Measurements from ENCODE around the gene MLN. TPM values are rescaled to one million over a fixed set of nuclear protein-coding genes. Genes with fewer than 3 reads are reported as not detected.

MLN gene
- total RNA-seq, 1 donor from 2014 or later, result not detected

DNA sequence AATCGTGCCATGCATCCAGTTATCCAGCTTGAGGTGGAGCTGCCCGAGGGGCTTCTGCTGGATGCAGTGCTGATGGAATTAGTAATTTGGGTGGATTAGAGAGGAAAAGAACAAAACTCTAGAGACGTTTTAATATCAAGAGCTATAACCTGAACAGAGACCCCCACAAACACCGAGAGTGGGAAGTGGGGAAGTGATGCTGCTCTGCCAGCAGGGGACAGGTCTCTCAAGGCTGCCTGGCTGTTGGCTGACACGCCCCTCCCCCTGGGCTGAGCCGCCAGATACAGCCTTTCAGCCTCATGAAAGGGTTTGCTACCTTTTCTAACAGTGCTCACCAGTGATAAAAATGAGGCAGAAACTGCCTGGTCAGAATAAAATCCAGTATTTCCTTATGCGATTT lies 24.5 kb downstream of the MLN start:
- Histone ChIP-seq H3K27me3 (ENCODE audit: control insufficient read depth, insufficient read depth, low read length) (no peaks in the 10 kb centered on the region), H3K4me3 (ENCODE audit: low read depth, low read length) (no peak overlapping the region), H3K36me3 (ENCODE audit: control insufficient read depth, insufficient read depth, low read length) (peaks cover 54% of the 10 kb centered on the region)
- FAIRE-seq (no peak), DNase-seq (ENCODE audit: low read depth) (no peak)
- TF ChIP-seq, protein P1, sequence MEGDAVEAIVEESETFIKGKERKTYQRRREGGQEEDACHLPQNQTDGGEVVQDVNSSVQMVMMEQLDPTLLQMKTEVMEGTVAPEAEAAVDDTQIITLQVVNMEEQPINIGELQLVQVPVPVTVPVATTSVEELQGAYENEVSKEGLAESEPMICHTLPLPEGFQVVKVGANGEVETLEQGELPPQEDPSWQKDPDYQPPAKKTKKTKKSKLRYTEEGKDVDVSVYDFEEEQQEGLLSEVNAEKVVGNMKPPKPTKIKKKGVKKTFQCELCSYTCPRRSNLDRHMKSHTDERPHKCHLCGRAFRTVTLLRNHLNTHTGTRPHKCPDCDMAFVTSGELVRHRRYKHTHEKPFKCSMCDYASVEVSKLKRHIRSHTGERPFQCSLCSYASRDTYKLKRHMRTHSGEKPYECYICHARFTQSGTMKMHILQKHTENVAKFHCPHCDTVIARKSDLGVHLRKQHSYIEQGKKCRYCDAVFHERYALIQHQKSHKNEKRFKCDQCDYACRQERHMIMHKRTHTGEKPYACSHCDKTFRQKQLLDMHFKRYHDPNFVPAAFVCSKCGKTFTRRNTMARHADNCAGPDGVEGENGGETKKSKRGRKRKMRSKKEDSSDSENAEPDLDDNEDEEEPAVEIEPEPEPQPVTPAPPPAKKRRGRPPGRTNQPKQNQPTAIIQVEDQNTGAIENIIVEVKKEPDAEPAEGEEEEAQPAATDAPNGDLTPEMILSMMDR (IDR thresholded peaks at IDR 0.05; ENCODE audit: insufficient read depth, low read length, severe bottlenecking), result no peak

DNA sequence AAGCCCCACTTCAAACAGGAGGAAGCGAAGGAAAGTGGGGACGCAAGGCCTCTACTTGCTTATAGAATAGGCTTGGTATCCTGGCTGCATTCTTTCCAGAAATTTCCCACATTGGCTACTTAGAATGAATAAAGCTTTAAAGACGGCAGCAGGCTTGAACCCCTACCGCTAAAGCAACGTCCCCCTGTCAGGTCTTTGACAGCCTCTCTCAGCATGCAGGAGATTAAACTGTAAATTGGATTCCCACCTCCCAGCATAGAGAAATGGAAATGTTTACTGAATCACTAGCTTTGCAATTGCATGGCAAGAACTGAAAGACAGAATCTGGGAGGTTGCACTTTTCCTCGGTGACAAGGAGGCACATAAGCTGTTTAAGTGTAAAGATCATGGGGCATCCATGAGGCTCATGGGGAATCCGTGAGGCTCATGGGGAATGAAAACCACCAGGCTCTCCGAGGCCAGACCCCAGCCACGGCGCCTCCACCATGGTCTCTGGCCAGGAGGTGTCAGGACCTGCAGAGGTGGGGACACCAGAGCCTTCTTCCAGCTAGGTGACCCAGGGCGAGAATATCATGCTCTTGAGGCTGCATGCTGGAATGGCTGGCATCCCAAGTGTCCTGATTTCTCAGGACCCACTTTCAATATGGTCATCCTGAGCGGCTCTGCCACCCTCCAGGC lies 25.2 kb downstream of the MLN start:
- DNase-seq (ENCODE audit: low read depth) (no peak), FAIRE-seq (no peak)
- Histone ChIP-seq H3K36me3 (ENCODE audit: control insufficient read depth, insufficient read depth, low read length) (peaks cover 52% of the 10 kb centered on the region), H3K27me3 (ENCODE audit: control insufficient read depth, insufficient read depth, low read length) (no peaks in the 10 kb centered on the region), H3K4me3 (ENCODE audit: low read depth, low read length) (no peak overlapping the region)
- TF ChIP-seq, protein P1 (IDR thresholded peaks at IDR 0.05; ENCODE audit: insufficient read depth, low read length, severe bottlenecking), result no peak

DNA sequence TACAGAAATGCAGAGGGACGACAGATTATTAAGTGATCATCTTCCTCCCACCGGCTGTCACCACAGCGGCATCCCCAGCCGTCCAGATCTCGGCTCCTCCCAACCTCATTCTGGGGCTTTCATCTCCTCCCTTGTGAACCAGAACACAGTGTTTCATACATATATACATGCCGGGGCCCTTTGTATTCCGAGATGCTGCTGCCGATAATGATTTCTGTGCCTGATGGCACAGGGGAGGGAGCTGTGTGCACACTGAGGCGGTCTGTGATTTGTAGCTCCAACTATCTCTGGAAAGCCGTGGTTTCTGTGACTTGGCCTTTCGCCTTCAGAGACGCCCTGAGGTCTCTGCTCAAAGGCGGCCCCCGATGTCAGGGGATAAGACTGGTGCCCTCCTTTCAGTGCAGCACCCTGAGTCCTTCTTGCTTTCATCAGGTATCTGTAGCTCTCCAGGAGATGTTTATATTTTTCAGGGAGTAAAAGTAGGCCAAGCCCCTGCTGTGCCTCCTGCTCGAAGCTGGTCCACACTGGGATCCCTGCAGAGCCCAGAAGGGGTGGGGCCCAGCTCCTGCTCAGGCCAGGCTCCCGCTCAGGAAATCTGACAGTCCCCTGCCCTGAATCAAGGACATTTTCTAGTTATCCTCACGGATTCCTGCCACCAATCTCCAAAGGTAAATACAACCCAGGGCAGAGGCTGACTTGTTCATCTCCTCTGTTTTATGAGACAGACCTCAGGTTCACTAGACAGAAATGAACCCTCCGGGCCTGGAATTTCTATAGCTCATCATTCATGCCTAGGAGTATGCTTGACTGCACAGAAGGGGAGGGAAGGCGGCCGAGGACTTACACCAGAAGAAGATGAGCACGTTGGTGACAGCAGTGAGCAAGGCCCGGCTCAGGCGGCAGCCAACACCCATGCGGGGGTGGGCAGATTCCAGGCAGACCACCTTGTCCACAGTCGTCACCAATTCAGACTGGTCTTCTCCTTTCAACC lies 26.1 kb downstream of the MLN start:
- DNase-seq (ENCODE audit: low read depth) (no peak), FAIRE-seq (no peak)
- H3K4me3 ChIP-seq (ENCODE audit: low read depth, low read length), result no peak overlapping the region
- H3K36me3 ChIP-seq (ENCODE audit: control insufficient read depth, insufficient read depth, low read length), result peaks cover 50% of the 10 kb centered on the region
- TF ChIP-seq, protein P1 (IDR thresholded peaks at IDR 0.05; ENCODE audit: insufficient read depth, low read length, severe bottlenecking), result no peak
- H3K27me3 ChIP-seq (ENCODE audit: control insufficient read depth, insufficient read depth, low read length), result no peaks in the 10 kb centered on the region

DNA sequence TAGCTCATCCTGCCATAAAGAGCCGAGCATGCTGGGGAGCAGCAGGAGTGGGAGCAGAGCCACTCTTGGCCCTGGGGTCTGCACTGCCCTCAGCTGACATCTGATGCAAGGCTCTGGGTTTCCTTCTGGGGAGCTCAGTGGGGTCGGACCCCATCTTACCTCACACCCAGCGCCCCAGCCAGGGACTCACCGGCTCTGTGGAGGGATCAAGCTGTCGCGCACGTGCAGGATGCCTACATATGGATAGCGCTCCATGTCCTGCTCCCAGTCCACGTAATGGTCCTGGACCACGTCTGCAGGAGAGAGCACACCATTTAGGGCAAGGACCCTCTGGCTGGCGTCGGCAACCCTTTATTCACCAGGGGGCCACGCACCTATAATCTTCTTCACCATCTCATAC lies 27.0 kb downstream of the MLN start:
- TF ChIP-seq, protein P1 (IDR thresholded peaks at IDR 0.05; ENCODE audit: insufficient read depth, low read length, severe bottlenecking), result no peak
- DNase-seq (ENCODE audit: low read depth) (no peak), FAIRE-seq (no peak)
- no peaks in the 10 kb centered on the region for H3K27me3 ChIP-seq (ENCODE audit: control insufficient read depth, insufficient read depth, low read length)
- H3K4me3 ChIP-seq (ENCODE audit: low read depth, low read length), result no peak overlapping the region
- peaks cover 50% of the 10 kb centered on the region for H3K36me3 ChIP-seq (ENCODE audit: control insufficient read depth, insufficient read depth, low read length)

DNA sequence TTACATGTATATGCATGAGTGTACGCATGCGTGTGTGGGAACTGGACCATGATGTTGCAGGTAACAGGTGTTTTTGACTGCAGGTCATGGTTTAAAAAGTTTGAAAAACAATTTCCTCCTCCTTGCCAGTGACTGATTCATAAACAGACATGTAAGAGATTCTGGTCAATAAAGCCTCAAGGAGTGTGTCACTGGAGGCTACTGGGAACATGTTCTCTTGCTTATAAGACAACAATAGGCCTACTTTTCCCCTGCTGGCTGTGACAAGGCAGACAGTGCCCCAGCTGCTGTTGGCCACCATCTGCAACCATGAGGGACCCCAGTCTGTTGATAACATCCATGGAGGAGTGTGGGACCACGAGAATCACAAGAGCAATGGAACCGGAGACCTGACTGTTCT lies 27.6 kb downstream of the MLN start:
- Histone ChIP-seq H3K27me3 (ENCODE audit: control insufficient read depth, insufficient read depth, low read length) (no peaks in the 10 kb centered on the region), H3K36me3 (ENCODE audit: control insufficient read depth, insufficient read depth, low read length) (peaks cover 50% of the 10 kb centered on the region), H3K4me3 (ENCODE audit: low read depth, low read length) (no peak overlapping the region)
- FAIRE-seq, result peak; percentile 43
- TF ChIP-seq, protein P1 (IDR thresholded peaks at IDR 0.05; ENCODE audit: insufficient read depth, low read length, severe bottlenecking), result no peak
- DNase-seq (ENCODE audit: low read depth), result no peak
